Neural cell (in vitro differentiated cells): ENCODE data around the gene PCMT1. TPM values are rescaled to one million over a fixed set of nuclear protein-coding genes. Genes with fewer than 3 reads are reported as not detected.

Experiments used
- H2AFZ ChIP-seq: fragments of 200-600, 300-800 bp; sonication (generic), shearing (Covaris generic); 2 replicates; pipeline ENCODE4 v1.6.0; 2014; ENCODE audit warnings: low read depth, mild to moderate bottlenecking, antibody characterized with exemption, low read length, moderate library complexity
- H3F3A ChIP-seq: fragments of 200-600 bp; shearing (Covaris generic); 2 replicates; pipeline ENCODE4 v1.6.1; 2016; ENCODE audit warnings: mild to moderate bottlenecking, moderate library complexity, mixed read lengths, antibody characterized with exemption, low read length; ENCODE audit not compliant: insufficient read depth, poor library complexity, severe bottlenecking
- H3K27ac ChIP-seq: fragments of 200-600, 300-800 bp; sonication (generic), shearing (Covaris generic); 2 replicates; pipeline ENCODE4 v1.5.1; 2014; ENCODE audit warnings: mild to moderate bottlenecking, low read length, moderate library complexity
- H3K27me3 ChIP-seq: fragments of 300-800, 200-600 bp; sonication (generic), shearing (Covaris generic); 2 replicates; pipeline ENCODE4 v1.6.0; 2014; ENCODE audit warnings: mild to moderate bottlenecking, low read depth, low read length, moderate library complexity; ENCODE audit not compliant: insufficient read depth
- H3K36me3 ChIP-seq: fragments of 300-800, 200-600 bp; sonication (generic), shearing (Covaris generic); 2 replicates; pipeline ENCODE4 v1.5.1; 2014; ENCODE audit warnings: mild to moderate bottlenecking, antibody characterized with exemption, low read length, moderate library complexity; ENCODE audit not compliant: insufficient read depth
- H3K4me2 ChIP-seq: fragments of 300-800, 200-600 bp; sonication (generic), shearing (Covaris generic); 2 replicates; pipeline ENCODE4 v1.6.0; 2014; ENCODE audit warnings: mild to moderate bottlenecking, low read length
- H3K4me3 ChIP-seq: fragments of 300-800, 200-600 bp; sonication (generic), shearing (Covaris generic); 2 replicates; pipeline ENCODE4 v1.5.1; 2014; ENCODE audit warnings: mild to moderate bottlenecking, low read length, moderate library complexity
- H3K79me2 ChIP-seq: fragments of 200-600 bp; shearing (Covaris generic); replicated peaks from 2 replicates; pipeline ENCODE4 v1.6.0; 2014; ENCODE audit warnings: mild to moderate bottlenecking, low read length, moderate library complexity; ENCODE audit not compliant: insufficient read depth
- H3K9ac ChIP-seq: fragments of 300-800, 200-600 bp; sonication (generic), shearing (Covaris generic); 2 replicates; pipeline ENCODE4 v1.6.1; 2016; ENCODE audit warnings: mild to moderate bottlenecking, low read length, mixed read lengths
- H3K9me2 ChIP-seq: fragments of 200-600 bp; shearing (Covaris generic); 2 replicates; pipeline ENCODE4 v1.6.1; 2016; ENCODE audit warnings: mild to moderate bottlenecking, low read length, mixed read lengths; ENCODE audit not compliant: insufficient read depth
- H3K9me3 ChIP-seq: fragments of 200-600, 300-800 bp; sonication (generic), shearing (Covaris generic); 2 replicates; pipeline ENCODE4 v1.6.1; 2016; ENCODE audit warnings: mild to moderate bottlenecking, mixed run types, low read length, moderate library complexity, mixed read lengths
- H4K20me1 ChIP-seq: fragments of 200-600 bp; shearing (Covaris generic); 2 replicates; pipeline ENCODE4 v1.6.1; 2016; ENCODE audit warnings: mild to moderate bottlenecking, mixed run types; ENCODE audit not compliant: insufficient read depth
- CTCF ChIP-seq: fragments of 450-650 bp; IDR thresholded peaks from 2 replicates; pipeline ENCODE4 v1.5.1; 2014; ENCODE audit warnings: antibody characterized with exemption, mild to moderate bottlenecking, moderate library complexity; ENCODE audit not compliant: poor library complexity, severe bottlenecking
- EP300 ChIP-seq: fragments of 450-650 bp; conservative IDR thresholded peaks from 2 replicates; pipeline ENCODE4 v1.6.1; 2014; ENCODE audit warnings: antibody characterized with exemption, mild to moderate bottlenecking, moderate library complexity; ENCODE audit not compliant: poor library complexity, severe bottlenecking
- EZH2 ChIP-seq: fragments of 200-600, 300-800 bp; shearing (Covaris generic), sonication (generic); IDR thresholded peaks from 2 replicates; pipeline ENCODE4 v1.6.1; 2014; ENCODE audit warnings: antibody characterized with exemption, low read length, borderline replicate concordance, mild to moderate bottlenecking; ENCODE audit not compliant: insufficient read depth, poor library complexity, severe bottlenecking
- MXI1 ChIP-seq: fragments of 450-650 bp; conservative IDR thresholded peaks from 2 replicates; pipeline ENCODE4 v1.6.1; 2014; ENCODE audit warnings: antibody characterized with exemption, mild to moderate bottlenecking; ENCODE audit not compliant: poor library complexity, severe bottlenecking
- POLR2AphosphoS5 ChIP-seq: IDR thresholded peaks from 2 replicates; pipeline ENCODE4 v1.6.1; 2012
- RAD21 ChIP-seq: fragments of 450-650 bp; conservative IDR thresholded peaks from 2 replicates; pipeline ENCODE4 v1.6.1; 2014; ENCODE audit warnings: antibody characterized with exemption, mild to moderate bottlenecking, moderate library complexity
- REST ChIP-seq: IDR thresholded peaks from 2 replicates; pipeline ENCODE4 v1.6.1; 2012; ENCODE audit warnings: borderline replicate concordance
- SMC3 ChIP-seq: fragments of 450-650 bp; conservative IDR thresholded peaks from 2 replicates; pipeline ENCODE4 v1.6.1; 2014; ENCODE audit warnings: antibody characterized with exemption, mild to moderate bottlenecking, moderate library complexity; ENCODE audit not compliant: poor library complexity
- TAF1 ChIP-seq: IDR thresholded peaks from 2 replicates; pipeline ENCODE4 v1.6.1; 2012; ENCODE audit warnings: low read depth
- polyA plus RNA-seq: library from polyadenylated mRNA; depleted of rRNA; stranded (reverse); fragments of >200 nt; gene quantifications from 2 replicates; pipeline ENCODE4 v1.2.3, GENCODE V29; 2014

Gene PCMT1
- polyA plus RNA-seq, 1 donor from 2014 or later = 384 TPM

- peaks cover 5% of the 10 kb centered on the region for H3K79me2 ChIP-seq
- no peak overlapping the region for H3K4me3 ChIP-seq
- peaks cover 2% of the 10 kb centered on the region for H3F3A ChIP-seq
- no peaks in the 10 kb centered on the region for H3K9me2 ChIP-seq
- H3K9ac ChIP-seq = no peak overlapping the region
- H4K20me1 ChIP-seq = no peaks in the 10 kb centered on the region
- H3K9me3 ChIP-seq = no peaks in the 10 kb centered on the region
- no peak overlapping the region for H3K4me2 ChIP-seq
- no peak overlapping the region for H2AFZ ChIP-seq
- H3K27ac ChIP-seq = no peak overlapping the region
- no peaks in the 10 kb centered on the region for H3K36me3 ChIP-seq
- H3K27me3 ChIP-seq = no peaks in the 10 kb centered on the region
- no peak for TF ChIP-seq CTCF
- TF ChIP-seq REST = no peak
- no peak for TF ChIP-seq MXI1
- TF ChIP-seq POLR2AphosphoS5 = no peak
- TF ChIP-seq TAF1 = no peak
- TF ChIP-seq SMC3 = no peak
- no peak for TF ChIP-seq RAD21
- TF ChIP-seq EP300 = no peak
- no peak for TF ChIP-seq EZH2
Observed at GRCh38 chr6:149723262-149723661, 26.3 kb upstream of the PCMT1 start.

GRCh38 chr6:149723771-149724417 lies 25.6 kb upstream of the PCMT1 start:
- no peaks in the 10 kb centered on the region for H3K27me3 ChIP-seq
- H3K27ac ChIP-seq = no peak overlapping the region
- H3K36me3 ChIP-seq = no peaks in the 10 kb centered on the region
- H4K20me1 ChIP-seq = no peaks in the 10 kb centered on the region
- H3K4me3 ChIP-seq = no peak overlapping the region
- no peaks in the 10 kb centered on the region for H3K9me3 ChIP-seq
- no peak overlapping the region for H3K9ac ChIP-seq
- H2AFZ ChIP-seq = no peak overlapping the region
- no peaks in the 10 kb centered on the region for H3F3A ChIP-seq
- no peak for TF ChIP-seq TAF1
- TF ChIP-seq CTCF = peak; percentile 54
- TF ChIP-seq EP300 = no peak
- peak; percentile 34 for TF ChIP-seq RAD21
- no peak overlapping the region for H3K4me2 ChIP-seq
- no peaks in the 10 kb centered on the region for H3K9me2 ChIP-seq
- no peaks in the 10 kb centered on the region for H3K79me2 ChIP-seq
